Activated naive CD4-positive, alpha-beta T cell treated with anti-CD3 and anti-CD28 coated beads, Interleukin-2, amount 50 U/mL, for 72 hours (primary cell): ENCODE measurements around the gene HSPBP1. TPM values are rescaled to one million over a fixed set of nuclear protein-coding genes. Genes with fewer than 3 reads are reported as not detected.
A peak's percentile ranks its signal among the peaks of the same experiment; 100 is the strongest.
"Not testable (repeated sequence)": the region's sequence is repeated elsewhere in the genome, so short reads cannot be mapped to it uniquely, and the experiment has no call there.

Experiments used
- ATAC-seq, 2 donors: fragments of 150-1000 bp; cut with Tn5 transposase; 2 replicates each; pipeline ENCODE4 v1.10.0; 2021; ENCODE audit warnings: mild to moderate bottlenecking in 2 of 2, moderate library complexity in 2 of 2
- DNase-seq, 2 donors: peaks; one replicate each; pipeline ENCODE4 v3.0.0; 2021 to 2022; ENCODE audit warnings: low spot score in 2 of 2
- H3K27ac Mint-ChIP-seq, 2 donors: one replicate each; pipeline ENCODE4 v1.8.0; 2022; ENCODE audit warnings: mild to moderate bottlenecking in 2 of 2, mixed read lengths in 2 of 2
- H3K36me3 Mint-ChIP-seq, 2 donors: one replicate each; pipeline ENCODE4 v1.8.0; 2022; ENCODE audit warnings: mixed read lengths in 2 of 2
- H3K9me3 Mint-ChIP-seq, 2 donors: one replicate each; pipeline ENCODE4 v1.8.0; 2022; ENCODE audit warnings: mixed read lengths in 2 of 2
- total RNA-seq, 2 donors: library from RNA; stranded (reverse); gene quantifications; one replicate each; pipeline ENCODE4 v1.2.3, GENCODE V29; 2022

The HSPBP1 gene
- total RNA-seq = 10 to 100 TPM; 24.9 to 40.8 TPM

GRCh38 chr19:55279770-55280643 is at the start of gene HSPBP1:
HSPBP1 (minus strand) TSS chr19:55280110; CDS start chr19:55279608, 502 bp downstream.
- H3K36me3 Mint-ChIP-seq = peaks cover 5 to 13% of the 10 kb centered on the region in 2 donors
- no peaks in the 10 kb centered on the region for H3K9me3 Mint-ChIP-seq
- peak; percentile 95 to 98 for DNase-seq
- H3K27ac Mint-ChIP-seq = peak within 1 kb of the TSS; percentile 86 to 100
- ATAC-seq = peak; percentile 91 to 92

- H3K27ac Mint-ChIP-seq, H3K36me3 Mint-ChIP-seq, DNase-seq, ATAC-seq, H3K9me3 Mint-ChIP-seq: not testable (repeated sequence)
These were observed 48.9 kb upstream of the HSPBP1 start for GRCh38 chr19:55328774-55329318.

- no peak for DNase-seq
- Mint-ChIP-seq H3K27ac (no peak within 1 kb of the TSS), H3K9me3 (no peaks in the 10 kb centered on the region), H3K36me3 (no peaks in the 10 kb centered on the region)
- ATAC-seq = no peak
These were observed 45.3 kb upstream of the HSPBP1 start, which contains the start of gene TMEM150B for GRCh38 chr19:55325172-55325571. TMEM150B (minus strand) TSS chr19:55325341; CDS start chr19:55321036, 4,305 bp downstream.

- DNase-seq = no peak
- H3K27ac Mint-ChIP-seq = no peak overlapping the region
- H3K9me3 Mint-ChIP-seq = no peaks in the 10 kb centered on the region
- no peaks in the 10 kb centered on the region for H3K36me3 Mint-ChIP-seq
- no peak for ATAC-seq
These were observed 44.8 kb upstream of the HSPBP1 start for GRCh38 chr19:55324662-55325061.

- no peaks in the 10 kb centered on the region for H3K9me3 Mint-ChIP-seq
- DNase-seq = no peak
- no peak for ATAC-seq
- H3K36me3 Mint-ChIP-seq = no peaks in the 10 kb centered on the region
- no peak overlapping the region for H3K27ac Mint-ChIP-seq
These were observed 42.4 kb upstream of the HSPBP1 start for GRCh38 chr19:55322204-55322885.

GRCh38 chr19:55321466-55322137 is 41.7 kb upstream of the HSPBP1 start:
- peak overlapping the region in 1 of 2 donors; percentile 17 for H3K27ac Mint-ChIP-seq
- H3K36me3 Mint-ChIP-seq = no peaks in the 10 kb centered on the region
- no peaks in the 10 kb centered on the region for H3K9me3 Mint-ChIP-seq
- ATAC-seq (no peak), DNase-seq (no peak)

GRCh38 chr19:55320844-55321419 is 41.0 kb upstream of the HSPBP1 start:
- DNase-seq = no peak
- Mint-ChIP-seq H3K27ac (no peak overlapping the region), H3K9me3 (no peaks in the 10 kb centered on the region), H3K36me3 (no peaks in the 10 kb centered on the region)
- ATAC-seq = no peak

- no peaks in the 10 kb centered on the region for H3K36me3 Mint-ChIP-seq
- H3K27ac Mint-ChIP-seq = peak overlapping the region in 1 of 2 donors; percentile 82
- no peak for DNase-seq
- no peaks in the 10 kb centered on the region for H3K9me3 Mint-ChIP-seq
- ATAC-seq = no peak
These were observed 39.9 kb upstream of the HSPBP1 start for GRCh38 chr19:55319785-55320184.

GRCh38 chr19:55316646-55317045 is 36.7 kb upstream of the HSPBP1 start:
- DNase-seq (no peak), ATAC-seq (no peak)
- Mint-ChIP-seq H3K9me3 (no peaks in the 10 kb centered on the region), H3K27ac (no peak overlapping the region), H3K36me3 (no peaks in the 10 kb centered on the region)

- Mint-ChIP-seq H3K27ac (no peak overlapping the region), H3K36me3 (no peaks in the 10 kb centered on the region), H3K9me3 (no peaks in the 10 kb centered on the region)
- DNase-seq = no peak
- no peak for ATAC-seq
These were observed 36.1 kb upstream of the HSPBP1 start for GRCh38 chr19:55315956-55316525.

GRCh38 chr19:55314396-55314795 is 34.5 kb upstream of the HSPBP1 start:
- DNase-seq = no peak
- no peak overlapping the region for H3K27ac Mint-ChIP-seq
- no peaks in the 10 kb centered on the region for H3K9me3 Mint-ChIP-seq
- ATAC-seq = no peak
- H3K36me3 Mint-ChIP-seq = no peaks in the 10 kb centered on the region

- H3K9me3 Mint-ChIP-seq = no peaks in the 10 kb centered on the region
- no peak overlapping the region for H3K27ac Mint-ChIP-seq
These were observed 33.0 kb upstream of the HSPBP1 start for GRCh38 chr19:55312621-55313512.

GRCh38 chr19:55311797-55312196 is 31.9 kb upstream of the HSPBP1 start:
- no peak for ATAC-seq
- H3K9me3 Mint-ChIP-seq = no peaks in the 10 kb centered on the region

More at GRCh38 chr19:55312621-55313512, 33.0 kb upstream of the HSPBP1 start:
- no peak for ATAC-seq
- H3K36me3 Mint-ChIP-seq = no peaks in the 10 kb centered on the region
- no peak for DNase-seq

GRCh38 chr19:55311397-55311796 is 31.5 kb upstream of the HSPBP1 start:
- H3K9me3 Mint-ChIP-seq = no peaks in the 10 kb centered on the region
- no peak for DNase-seq
- no peak for ATAC-seq
- no peaks in the 10 kb centered on the region for H3K36me3 Mint-ChIP-seq
- no peak overlapping the region for H3K27ac Mint-ChIP-seq

More at GRCh38 chr19:55311797-55312196, 31.9 kb upstream of the HSPBP1 start:
- Mint-ChIP-seq H3K27ac (no peak overlapping the region), H3K36me3 (no peaks in the 10 kb centered on the region)
- no peak for DNase-seq

GRCh38 chr19:55310498-55310897 is 30.6 kb upstream of the HSPBP1 start:
- no peak for DNase-seq
- no peak for ATAC-seq
- no peaks in the 10 kb centered on the region for H3K9me3 Mint-ChIP-seq
- H3K36me3 Mint-ChIP-seq = no peaks in the 10 kb centered on the region
- no peak overlapping the region for H3K27ac Mint-ChIP-seq
